GM18951 (cell line): ENCODE measurements around the gene CPLX3.

Experiments
- POLR2A ChIP-seq: IDR thresholded peaks from 4 replicates; pipeline ENCODE4 v1.6.1; 2011; ENCODE audit warnings: mild to moderate bottlenecking; ENCODE audit not compliant: insufficient read length, insufficient read depth; ENCODE audit errors: extremely low read depth
- in situ Hi-C: fragments of 300-500 bp; cut with MboI; formaldehyde crosslinking; loops from one replicate; pipeline ENCODE4 v1.12.0; 2022; ENCODE audit warnings: low sequenced_read_pairs, mixed read lengths, inconsistent platforms; ENCODE audit not compliant: unreplicated experiment

CPLX3 gene

DNA sequence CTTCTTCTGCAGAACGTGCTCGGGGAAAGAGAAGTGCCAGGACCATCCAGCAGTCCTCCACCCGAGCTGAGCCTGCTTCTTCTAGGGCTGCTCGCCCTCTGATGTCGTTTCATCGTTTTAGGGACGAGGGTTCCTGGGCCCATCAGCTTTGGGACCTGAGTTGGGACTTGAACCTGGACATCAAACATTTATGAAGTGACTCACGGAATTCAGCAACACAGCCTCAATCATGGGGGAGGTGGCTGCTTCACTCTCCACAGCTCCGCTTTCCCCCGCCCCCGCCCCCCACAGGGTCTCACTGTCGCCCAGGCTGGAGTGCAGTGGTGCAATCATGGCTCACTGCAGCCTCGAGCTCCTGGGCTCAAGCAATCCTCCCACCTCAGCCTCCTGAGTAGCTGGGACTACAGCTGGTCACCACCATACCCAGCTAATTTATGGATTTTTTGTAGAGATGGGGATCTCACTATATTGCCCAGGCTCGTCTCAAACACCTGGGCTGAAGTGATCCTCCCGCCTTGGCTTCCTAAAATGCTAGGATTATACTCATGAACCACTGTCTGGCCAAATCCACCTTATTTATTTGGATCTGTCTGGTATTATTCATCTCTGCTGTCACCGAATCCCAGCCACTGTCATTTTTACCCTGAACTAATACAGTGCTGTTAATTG lies 47.5 kb downstream of the CPLX3 start:
- no peak for TF ChIP-seq POLR2A

DNA sequence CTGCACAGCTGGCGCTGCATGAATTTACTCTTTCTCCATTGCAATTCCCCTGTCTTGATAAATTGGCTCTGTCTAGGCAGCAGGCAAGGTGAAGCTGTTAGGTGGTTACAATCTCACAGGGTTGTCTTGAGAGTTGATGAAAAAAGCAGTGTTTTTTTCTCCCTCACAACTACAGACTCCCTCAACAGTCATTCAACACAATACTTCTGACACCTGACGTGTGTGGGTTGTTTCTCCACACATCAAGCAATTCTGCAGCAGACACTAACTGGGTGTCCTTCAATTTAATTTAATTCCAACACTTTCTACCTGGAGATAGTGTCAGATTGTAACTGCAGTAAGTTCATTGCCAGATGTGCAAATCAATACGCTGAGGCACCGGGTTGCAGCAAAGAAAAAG lies 51.8 kb downstream of the CPLX3 start:
- no peak for TF ChIP-seq POLR2A
- in situ Hi-C loops, result no loop called here

More for the DNA sequence above, 47.5 kb downstream of the CPLX3 start:
- in situ Hi-C loops, result no loop called here
